Loucy (cell line): ENCODE data around the gene DIDO1.

Experiments
- CTCF ChIP-seq: fragments of 200-600 bp; sonication (generic); conservative IDR thresholded peaks from 2 replicates; pipeline ENCODE4 v1.5.1; 2014; ENCODE audit warnings: mild to moderate bottlenecking, antibody characterized with exemption, low read length
- EZH2phosphoT487 ChIP-seq: fragments of 200-600 bp; IDR thresholded peaks from 2 replicates; pipeline ENCODE4 v1.6.1; 2018; ENCODE audit warnings: antibody characterized with exemption, mild to moderate bottlenecking, moderate library complexity, borderline replicate concordance

GRCh38 chr20:62834967-62835730, 91.2 kb downstream of the DIDO1 start:
- TF ChIP-seq CTCF (no peak), EZH2phosphoT487 (no peak)
